Skeletal muscle tissue (tissue), 4 donors: Measurements from ENCODE around the gene MAP1LC3B. TPM values are rescaled to one million over a fixed set of nuclear protein-coding genes. Genes with fewer than 3 reads are reported as not detected.

Experiments
- H3K27ac ChIP-seq: one replicate; pipeline ENCODE4 v1.7.0; 2013; ENCODE audit warnings: mild to moderate bottlenecking, low read depth, low read length, inconsistent platforms
- H3K27me3 ChIP-seq, 3 donors: one replicate each; pipeline ENCODE4 v1.7.0; 2013; ENCODE audit warnings: low read length in 3 of 3; ENCODE audit not compliant: control insufficient read depth in 3 of 3, insufficient read depth in 3 of 3
- H3K36me3 ChIP-seq, 3 donors: one replicate each; pipeline ENCODE4 v1.7.0; 2013; ENCODE audit warnings: low read length in 3 of 3; ENCODE audit not compliant: control insufficient read depth in 3 of 3, insufficient read depth in 3 of 3
- H3K4me1 ChIP-seq, 3 donors: one replicate each; pipeline ENCODE4 v1.7.0; 2013; ENCODE audit warnings: low read length in 3 of 3, mild to moderate bottlenecking in 3 of 3; ENCODE audit not compliant: control insufficient read depth in 3 of 3, insufficient read depth in 3 of 3
- H3K4me3 ChIP-seq, 3 donors: one replicate each; pipeline ENCODE4 v1.7.0; 2013; ENCODE audit warnings: low read length in 3 of 3
- H3K9ac ChIP-seq, 3 donors: one replicate each; pipeline ENCODE4 v1.7.0; 2013; ENCODE audit warnings: low read length in 3 of 3, mild to moderate bottlenecking in 3 of 3, moderate library complexity in 2 of 3, low read depth in 1 of 3
- H3K9me3 ChIP-seq, 3 donors: one replicate each; pipeline ENCODE4 v1.7.0; 2013; ENCODE audit warnings: low read length in 3 of 3; ENCODE audit not compliant: control insufficient read depth in 3 of 3
- total RNA-seq: library from RNA; depleted of rRNA; stranded (reverse); fragments of >200 nt; gene quantifications from one replicate; pipeline ENCODE4 v1.2.3, GENCODE V29; 2014
- donor health status: Osteomylitis.

Gene MAP1LC3B
- total RNA-seq, 1 donor from 2014 or later, result 20.9 TPM

GRCh38 chr16:87448866-87449265, 56.7 kb downstream of the MAP1LC3B start:
- Histone ChIP-seq H3K4me1 (peaks cover 0 to 4% (median 3%) of the 10 kb centered on the region in 3 donors), H3K36me3 (peaks cover 16 to 34% (median 26%) of the 10 kb centered on the region in 3 donors), H3K4me3 (no peak overlapping the region), H3K9ac (no peak overlapping the region), H3K27ac (no peak overlapping the region), H3K9me3 (no peaks in the 10 kb centered on the region), H3K27me3 (no peaks in the 10 kb centered on the region)

GRCh38 chr16:87451563-87452210, 59.6 kb downstream of the MAP1LC3B start:
- Histone ChIP-seq H3K9ac (no peak overlapping the region), H3K36me3 (peaks cover 20 to 36% (median 25%) of the 10 kb centered on the region in 3 donors), H3K4me1 (peaks cover 0 to 4% (median 3%) of the 10 kb centered on the region in 3 donors), H3K9me3 (no peaks in the 10 kb centered on the region), H3K4me3 (no peak overlapping the region), H3K27me3 (no peaks in the 10 kb centered on the region), H3K27ac (no peak overlapping the region)

GRCh38 chr16:87453326-87453725, 61.2 kb downstream of the MAP1LC3B start:
- H3K4me1 ChIP-seq, result peaks cover 7 to 10% (median 8%) of the 10 kb centered on the region in 3 donors
- no peak overlapping the region for H3K9ac ChIP-seq
- H3K27ac ChIP-seq, result no peak overlapping the region
- H3K36me3 ChIP-seq, result peaks cover 16 to 37% (median 33%) of the 10 kb centered on the region in 3 donors
- no peaks in the 10 kb centered on the region for H3K27me3 ChIP-seq
- no peaks in the 10 kb centered on the region for H3K9me3 ChIP-seq
- H3K4me3 ChIP-seq, result no peak overlapping the region

Other genes starting within 250 kb of the MAP1LC3B start
- gene C16orf95, start 74.9 kb upstream of the MAP1LC3B start, total RNA-seq, result 2.6 TPM
- 26.6 TPM for gene FBXO31, start 8.6 kb upstream of the MAP1LC3B start, total RNA-seq
- 11.5 TPM for gene ZCCHC14, start 100.7 kb downstream of the MAP1LC3B start, total RNA-seq
- not detected for gene JPH3, start 210.2 kb downstream of the MAP1LC3B start, total RNA-seq